ENCODE measurements around the gene BMP7.
"Not testable (repeated sequence)": the region's sequence is repeated elsewhere in the genome, so short reads cannot be mapped to it uniquely, and the experiment has no call there.

The BMP7 gene

DNA sequence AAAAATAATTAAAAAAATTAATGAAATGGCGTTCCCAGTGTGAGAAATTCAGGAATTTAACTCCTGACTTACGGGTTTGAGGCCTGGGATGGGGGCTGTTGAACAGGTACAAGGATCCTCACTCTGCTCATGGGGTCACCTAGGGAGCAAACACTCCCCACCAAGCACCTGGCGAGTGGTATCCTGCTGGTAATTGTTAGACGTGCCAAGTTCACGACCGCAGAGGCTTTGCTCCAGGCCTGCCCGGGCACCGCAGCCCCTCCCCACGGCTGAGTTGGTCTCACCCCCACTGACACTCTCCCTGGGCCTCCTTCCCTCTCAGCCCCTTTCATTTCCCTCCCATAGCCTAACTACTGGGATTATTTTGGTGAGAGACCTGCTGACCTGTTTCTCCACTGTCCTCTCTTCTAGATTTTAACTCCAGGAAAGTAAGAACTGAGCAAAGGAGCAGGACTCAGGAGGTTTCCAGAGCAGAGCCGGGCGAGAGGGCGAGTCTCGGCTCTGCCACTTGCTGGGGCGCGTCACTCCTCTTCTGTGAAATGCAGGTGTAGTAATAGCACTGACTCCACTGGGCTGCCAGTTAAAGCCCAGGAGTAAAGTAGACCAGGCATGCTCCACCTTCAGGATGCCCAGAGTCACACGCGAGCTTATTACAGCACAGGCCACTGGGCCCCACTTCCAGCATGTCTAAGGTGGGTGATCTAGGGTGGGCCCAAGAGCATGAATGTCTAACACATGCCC is 22.8 kb downstream of the BMP7 start:
- Histone ChIP-seq H3K36me3 (ENCODE audit: control insufficient read depth, insufficient read depth, low read length) (no peaks in the 10 kb centered on the region), H3K4me3 (ENCODE audit: insufficient read depth, low read depth, low read length, poor library complexity, severe bottlenecking) (no peak overlapping the region), H3K27ac (ENCODE audit: insufficient read depth, low read length, poor library complexity, severe bottlenecking) (no peak overlapping the region), H3K4me1 (ENCODE audit: control insufficient read depth, insufficient read depth, low read length, poor library complexity, severe bottlenecking) (no peaks in the 10 kb centered on the region), H3K27me3 (replicated peaks; ENCODE audit: control insufficient read depth, insufficient read depth, low read length, poor library complexity, severe bottlenecking) (no peaks in the 10 kb centered on the region), H3K9me3 (ENCODE audit: control insufficient read depth, low read length) (no peaks in the 10 kb centered on the region)
- no peak for DNase-seq

DNA sequence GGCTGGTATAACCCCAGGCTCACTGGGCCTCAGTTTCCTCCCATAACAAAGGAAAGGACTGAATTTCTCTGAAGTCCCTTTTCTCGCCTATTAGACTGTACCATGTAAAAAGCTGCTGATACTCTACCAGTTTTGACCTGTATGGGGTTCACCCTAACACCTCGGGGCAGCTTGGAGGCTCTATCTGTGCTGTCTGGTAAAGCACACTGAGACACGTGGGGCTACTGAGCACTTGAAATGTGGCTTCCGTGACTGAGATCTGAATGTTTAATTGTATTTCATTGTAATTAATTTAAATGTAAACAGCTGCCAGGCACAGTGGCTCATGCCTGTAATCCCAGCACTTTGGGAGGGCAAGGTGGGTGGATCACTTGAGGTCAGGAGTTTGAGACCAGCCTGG is 24.0 kb downstream of the BMP7 start:
- H3K4me3 ChIP-seq (ENCODE audit: insufficient read depth, low read depth, low read length, poor library complexity, severe bottlenecking): no peak overlapping the region
- no peaks in the 10 kb centered on the region for H3K9me3 ChIP-seq (ENCODE audit: control insufficient read depth, low read length)
- no peak for DNase-seq
- H3K27ac ChIP-seq (ENCODE audit: insufficient read depth, low read length, poor library complexity, severe bottlenecking): no peak overlapping the region
- H3K4me1 ChIP-seq (ENCODE audit: control insufficient read depth, insufficient read depth, low read length, poor library complexity, severe bottlenecking): no peaks in the 10 kb centered on the region
- H3K36me3 ChIP-seq (ENCODE audit: control insufficient read depth, insufficient read depth, low read length): no peaks in the 10 kb centered on the region
- H3K27me3 ChIP-seq (replicated peaks; ENCODE audit: control insufficient read depth, insufficient read depth, low read length, poor library complexity, severe bottlenecking): no peaks in the 10 kb centered on the region

DNA sequence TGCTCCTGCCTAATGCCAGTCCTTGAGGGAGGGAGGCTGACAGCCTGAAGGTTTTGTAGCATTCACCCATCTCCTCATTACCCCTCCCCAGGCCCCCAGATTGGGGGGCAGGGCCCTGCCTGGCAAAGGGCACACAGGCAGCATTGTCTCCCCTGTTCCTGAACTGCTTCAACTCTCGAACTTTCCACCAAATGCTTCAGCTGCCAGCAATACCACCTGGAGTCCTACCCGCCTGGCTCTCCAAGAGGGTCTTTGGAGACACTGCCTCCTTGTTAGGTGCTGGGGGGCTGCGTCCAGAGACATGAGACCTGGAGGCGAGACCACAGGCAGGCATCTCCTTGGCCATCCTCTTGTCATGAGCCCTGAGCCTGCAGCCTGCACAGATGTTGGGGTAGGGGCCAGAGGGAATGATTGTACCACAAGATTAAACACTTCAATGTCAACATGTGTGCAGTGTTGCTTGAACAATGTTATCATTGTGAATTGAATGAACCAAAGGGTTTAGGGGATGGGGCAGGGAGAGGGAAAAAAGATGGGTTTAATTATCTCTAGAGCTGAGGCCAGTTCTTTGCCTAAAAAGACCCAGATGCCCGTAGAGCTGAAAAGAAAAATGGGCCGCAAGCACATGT is 25.0 kb downstream of the BMP7 start:
- Histone ChIP-seq H3K4me1 (ENCODE audit: control insufficient read depth, insufficient read depth, low read length, poor library complexity, severe bottlenecking) (no peaks in the 10 kb centered on the region), H3K36me3 (ENCODE audit: control insufficient read depth, insufficient read depth, low read length) (no peaks in the 10 kb centered on the region), H3K27ac (ENCODE audit: insufficient read depth, low read length, poor library complexity, severe bottlenecking) (no peak overlapping the region), H3K9me3 (ENCODE audit: control insufficient read depth, low read length) (no peaks in the 10 kb centered on the region), H3K4me3 (ENCODE audit: insufficient read depth, low read depth, low read length, poor library complexity, severe bottlenecking) (no peak overlapping the region), H3K27me3 (replicated peaks; ENCODE audit: control insufficient read depth, insufficient read depth, low read length, poor library complexity, severe bottlenecking) (no peaks in the 10 kb centered on the region)
- no peak for DNase-seq

DNA sequence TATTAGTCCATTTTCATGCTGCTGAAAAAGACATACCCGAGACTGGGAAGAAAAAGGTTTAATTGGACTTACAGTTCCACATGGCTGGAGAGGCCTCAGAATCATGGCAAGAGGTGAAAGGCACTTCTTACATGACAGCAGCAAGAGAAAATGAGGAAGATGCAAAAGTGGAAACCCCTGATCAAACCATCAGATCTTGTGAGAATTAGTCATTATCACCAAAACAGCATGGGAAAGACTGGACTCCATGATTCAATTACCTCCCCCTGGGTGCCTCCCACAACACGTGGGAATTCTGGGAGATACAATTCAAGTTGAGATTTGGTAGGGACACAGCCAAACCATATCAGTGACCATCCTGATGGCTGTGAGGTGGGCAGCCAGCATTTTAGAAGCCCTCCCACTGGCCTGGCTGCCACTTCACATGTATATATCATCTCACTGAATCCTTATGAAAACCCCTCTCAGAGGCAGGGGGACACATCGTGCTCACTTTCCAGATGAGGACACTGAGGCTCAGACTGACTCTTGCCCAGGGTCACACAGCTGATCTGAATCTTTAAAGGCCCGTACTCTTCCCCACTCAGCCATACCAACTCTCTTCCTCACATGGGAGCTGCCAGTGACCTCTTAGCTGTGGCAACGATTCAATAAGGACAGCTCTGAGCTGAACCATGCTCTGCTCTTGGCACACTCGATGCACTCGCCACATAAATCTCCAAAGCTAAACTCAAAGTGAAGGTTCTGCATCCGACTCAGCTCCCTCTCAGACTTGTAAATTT is 25.7 kb downstream of the BMP7 start:
- Histone ChIP-seq H3K27ac (ENCODE audit: insufficient read depth, low read length, poor library complexity, severe bottlenecking) (no peak overlapping the region), H3K36me3 (ENCODE audit: control insufficient read depth, insufficient read depth, low read length) (no peaks in the 10 kb centered on the region), H3K4me1 (ENCODE audit: control insufficient read depth, insufficient read depth, low read length, poor library complexity, severe bottlenecking) (no peaks in the 10 kb centered on the region), H3K4me3 (ENCODE audit: insufficient read depth, low read depth, low read length, poor library complexity, severe bottlenecking) (no peak overlapping the region), H3K9me3 (ENCODE audit: control insufficient read depth, low read length) (no peaks in the 10 kb centered on the region), H3K27me3 (replicated peaks; ENCODE audit: control insufficient read depth, insufficient read depth, low read length, poor library complexity, severe bottlenecking) (no peaks in the 10 kb centered on the region)
- no peak for DNase-seq

DNA sequence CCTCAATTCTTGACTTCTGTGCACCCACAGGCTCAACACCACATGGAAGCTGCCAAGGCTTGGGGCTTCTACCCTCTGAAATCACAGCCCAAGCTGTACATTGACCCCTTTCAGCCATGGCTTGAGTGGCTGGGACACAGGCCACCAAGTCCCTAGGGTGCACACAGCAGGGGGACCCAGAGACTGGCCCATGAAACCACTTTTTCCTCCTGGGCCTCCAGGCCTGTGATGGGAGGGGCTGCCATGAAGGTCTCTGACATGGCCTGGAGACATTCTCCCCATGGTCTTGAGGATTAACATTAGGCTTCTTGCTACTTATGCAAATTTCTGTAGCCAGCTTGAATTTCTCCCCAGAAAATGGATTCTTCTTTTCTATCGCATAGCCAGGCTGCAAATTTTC is 26.7 kb downstream of the BMP7 start:
- not testable (repeated sequence) for H3K4me1 ChIP-seq (ENCODE audit: control insufficient read depth, insufficient read depth, low read length, poor library complexity, severe bottlenecking); H3K4me3 ChIP-seq (ENCODE audit: insufficient read depth, low read depth, low read length, poor library complexity, severe bottlenecking); H3K27me3 ChIP-seq (replicated peaks; ENCODE audit: control insufficient read depth, insufficient read depth, low read length, poor library complexity, severe bottlenecking); DNase-seq; H3K36me3 ChIP-seq (ENCODE audit: control insufficient read depth, insufficient read depth, low read length); H3K27ac ChIP-seq (ENCODE audit: insufficient read depth, low read length, poor library complexity, severe bottlenecking); H3K9me3 ChIP-seq (ENCODE audit: control insufficient read depth, low read length)

DNA sequence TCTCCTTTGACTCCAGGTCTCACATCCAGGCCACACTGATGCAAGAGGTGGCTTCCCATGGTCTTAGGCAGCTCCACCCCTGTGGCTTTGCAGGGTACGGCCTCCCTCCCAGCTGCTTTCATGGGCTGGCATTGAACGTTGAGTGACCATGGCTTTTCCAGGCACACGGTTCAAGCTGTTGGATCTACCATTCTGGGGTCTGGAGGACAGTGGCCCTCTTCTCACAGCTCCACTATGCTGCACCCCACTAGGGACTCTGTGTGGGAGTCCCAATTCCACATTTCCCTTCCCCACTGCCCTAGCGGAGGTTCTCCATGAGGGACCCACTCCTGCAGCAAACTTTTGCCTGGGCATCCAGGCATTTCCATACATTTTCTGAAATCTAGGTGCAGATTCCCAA is 27.1 kb downstream of the BMP7 start:
- not testable (repeated sequence) for H3K4me1 ChIP-seq (ENCODE audit: control insufficient read depth, insufficient read depth, low read length, poor library complexity, severe bottlenecking); H3K4me3 ChIP-seq (ENCODE audit: insufficient read depth, low read depth, low read length, poor library complexity, severe bottlenecking); DNase-seq; H3K27ac ChIP-seq (ENCODE audit: insufficient read depth, low read length, poor library complexity, severe bottlenecking); H3K36me3 ChIP-seq (ENCODE audit: control insufficient read depth, insufficient read depth, low read length); H3K27me3 ChIP-seq (replicated peaks; ENCODE audit: control insufficient read depth, insufficient read depth, low read length, poor library complexity, severe bottlenecking); H3K9me3 ChIP-seq (ENCODE audit: control insufficient read depth, low read length)

DNA sequence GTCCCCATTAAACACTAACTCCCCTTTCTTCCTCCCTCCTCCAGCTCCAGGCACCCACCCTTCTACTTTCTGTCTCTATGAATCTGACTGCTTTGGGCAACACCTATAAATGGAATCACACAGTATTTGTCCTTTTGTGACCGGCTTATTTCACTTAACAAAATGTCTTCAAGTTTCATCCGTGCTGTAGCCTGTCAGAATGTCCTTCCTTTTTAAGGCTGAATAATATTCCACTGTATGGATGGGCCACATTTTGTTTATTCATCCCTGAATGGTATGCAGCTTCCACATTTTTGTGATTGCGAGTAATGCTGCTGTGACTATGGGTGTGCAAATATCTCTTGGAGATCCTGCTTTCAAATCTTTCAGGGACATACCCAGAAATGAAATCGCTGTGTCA is 28.4 kb downstream of the BMP7 start:
- Histone ChIP-seq H3K9me3 (ENCODE audit: control insufficient read depth, low read length) (no peaks in the 10 kb centered on the region), H3K36me3 (ENCODE audit: control insufficient read depth, insufficient read depth, low read length) (no peaks in the 10 kb centered on the region)

DNA sequence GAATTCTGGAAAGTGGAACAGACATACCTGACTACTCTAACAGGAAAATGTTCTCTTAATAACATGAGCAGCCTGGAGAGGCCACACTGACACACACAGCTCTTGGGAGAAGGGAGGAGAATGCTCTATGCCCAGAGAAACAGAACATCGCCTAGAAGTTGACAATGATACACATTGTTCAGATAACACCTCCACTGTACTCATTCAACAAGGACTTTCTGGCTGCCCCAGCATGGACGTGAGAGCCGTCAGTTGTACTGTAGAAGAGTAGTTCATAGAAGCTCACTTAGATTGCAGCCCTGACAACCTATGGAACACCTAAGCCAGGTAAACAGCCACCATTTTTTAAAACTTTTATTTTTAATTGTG is 28.9 kb downstream of the BMP7 start:
- H3K27me3 ChIP-seq (replicated peaks; ENCODE audit: control insufficient read depth, insufficient read depth, low read length, poor library complexity, severe bottlenecking): peaks cover 4% of the 10 kb centered on the region
- no peak overlapping the region for H3K4me3 ChIP-seq (ENCODE audit: insufficient read depth, low read depth, low read length, poor library complexity, severe bottlenecking)
- no peak for DNase-seq
- no peaks in the 10 kb centered on the region for H3K4me1 ChIP-seq (ENCODE audit: control insufficient read depth, insufficient read depth, low read length, poor library complexity, severe bottlenecking)
- no peaks in the 10 kb centered on the region for H3K36me3 ChIP-seq (ENCODE audit: control insufficient read depth, insufficient read depth, low read length)
- H3K9me3 ChIP-seq (ENCODE audit: control insufficient read depth, low read length): no peaks in the 10 kb centered on the region
- no peak overlapping the region for H3K27ac ChIP-seq (ENCODE audit: insufficient read depth, low read length, poor library complexity, severe bottlenecking)

More for the DNA sequence above, 28.4 kb downstream of the BMP7 start:
- DNase-seq: no peak
- H3K4me3 ChIP-seq (ENCODE audit: insufficient read depth, low read depth, low read length, poor library complexity, severe bottlenecking): no peak overlapping the region
- H3K27me3 ChIP-seq (replicated peaks; ENCODE audit: control insufficient read depth, insufficient read depth, low read length, poor library complexity, severe bottlenecking): peaks cover 4% of the 10 kb centered on the region
- H3K27ac ChIP-seq (ENCODE audit: insufficient read depth, low read length, poor library complexity, severe bottlenecking): no peak overlapping the region
- no peaks in the 10 kb centered on the region for H3K4me1 ChIP-seq (ENCODE audit: control insufficient read depth, insufficient read depth, low read length, poor library complexity, severe bottlenecking)

DNA sequence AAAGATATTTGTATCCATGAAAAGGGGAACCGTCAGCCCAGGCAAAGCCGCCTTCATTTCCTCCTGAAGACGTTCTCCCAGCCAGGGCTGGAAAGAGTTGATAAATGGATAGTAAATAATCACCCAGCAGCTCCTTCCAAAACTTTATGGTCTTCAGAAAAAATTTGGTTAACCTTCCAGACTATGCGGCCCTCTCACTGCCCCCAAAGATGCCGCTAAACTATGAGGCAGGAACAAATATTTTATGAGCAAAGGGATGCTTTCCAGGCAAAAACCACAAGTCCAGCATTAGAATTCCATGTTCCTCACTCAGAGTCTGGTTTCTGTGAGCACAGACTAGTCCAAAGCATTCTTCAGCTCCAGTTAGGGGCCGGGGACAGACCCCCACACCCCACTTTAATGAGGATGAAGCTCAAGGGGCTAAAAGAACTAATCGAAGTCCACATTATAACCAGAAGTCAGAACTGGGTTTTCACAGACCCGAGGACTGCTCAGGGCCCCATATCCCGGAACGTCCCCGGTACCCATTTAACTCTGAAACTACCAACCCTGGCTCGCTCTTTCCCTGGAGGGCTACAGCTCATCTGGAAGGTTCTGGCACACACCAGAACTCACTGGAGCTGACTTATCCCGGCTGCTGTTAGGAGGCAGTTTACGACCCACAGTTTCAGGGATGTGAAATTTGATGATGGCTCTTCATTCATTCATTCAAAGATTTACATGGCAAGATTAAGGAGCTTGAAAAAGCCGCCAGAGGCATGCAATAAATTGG is 29.4 kb downstream of the BMP7 start:
- Histone ChIP-seq H3K36me3 (ENCODE audit: control insufficient read depth, insufficient read depth, low read length) (no peaks in the 10 kb centered on the region), H3K9me3 (ENCODE audit: control insufficient read depth, low read length) (no peaks in the 10 kb centered on the region), H3K27me3 (replicated peaks; ENCODE audit: control insufficient read depth, insufficient read depth, low read length, poor library complexity, severe bottlenecking) (peaks cover 4% of the 10 kb centered on the region), H3K4me3 (ENCODE audit: insufficient read depth, low read depth, low read length, poor library complexity, severe bottlenecking) (no peak overlapping the region), H3K27ac (ENCODE audit: insufficient read depth, low read length, poor library complexity, severe bottlenecking) (no peak overlapping the region), H3K4me1 (ENCODE audit: control insufficient read depth, insufficient read depth, low read length, poor library complexity, severe bottlenecking) (no peaks in the 10 kb centered on the region)
- DNase-seq: no peak
